Ascending aorta (tissue), 2 donors: ENCODE measurements around the gene TTLL11. TPM values are rescaled to one million over a fixed set of nuclear protein-coding genes. Genes with fewer than 3 reads are reported as not detected.

Experiments
- DNase-seq, 2 donors: peaks; one replicate each; pipeline ENCODE4 v3.0.0-alpha.2; 2019; ENCODE audit warnings: low spot score in 2 of 2
- H3K27ac ChIP-seq, 2 donors: fragments of 200-600 bp; sonication (generic); one replicate each; pipeline ENCODE4 v1.5.1; 2016 to 2017; ENCODE audit warnings: mild to moderate bottlenecking in 1 of 2
- H3K27me3 ChIP-seq: fragments of 200-600 bp; sonication (generic); one replicate; pipeline ENCODE4 v1.5.1; 2017
- H3K36me3 ChIP-seq, 2 donors: fragments of 200-600 bp; sonication (generic); one replicate each; pipeline ENCODE4 v1.5.1; 2016
- H3K4me1 ChIP-seq, 2 donors: fragments of 200-600 bp; sonication (generic); one replicate each; pipeline ENCODE4 v1.5.1; 2016 to 2017; ENCODE audit warnings: mild to moderate bottlenecking in 1 of 2
- H3K4me3 ChIP-seq, 2 donors: fragments of 200-600 bp; sonication (generic); one replicate each; pipeline ENCODE4 v1.5.1; 2016 to 2017; ENCODE audit warnings: mild to moderate bottlenecking in 1 of 2
- H3K9me3 ChIP-seq, 2 donors: fragments of 200-600 bp; sonication (generic); one replicate each; pipeline ENCODE4 v1.5.1; 2016
- intact Hi-C: fragments of 100-400 bp; cut with DNase I; formaldehyde crosslinking; loops from one replicate; pipeline ENCODE4 v1.15.1; 2023
- total RNA-seq: library from RNA; depleted of rRNA; stranded (reverse); fragments of >200 nt; gene quantifications from one replicate; pipeline ENCODE4 v1.1.0, GENCODE V29; 2016
- TF ChIP-seq, protein P1 (sequence below), 3 experiments: fragments of 200-600 bp in 2 of 3; fragments of 450-650 bp in 1 of 3; sonication (generic) in 2 of 3; IDR thresholded peaks; one replicate each; pipeline ENCODE4 v1.5.1; 2016 to 2019; ENCODE audit warnings: antibody characterized with exemption in 3 of 3, mild to moderate bottlenecking in 1 of 3, moderate library complexity in 1 of 3

TTLL11 gene
- total RNA-seq, 1 donor from 2014 or later, result 18.5 TPM

DNA sequence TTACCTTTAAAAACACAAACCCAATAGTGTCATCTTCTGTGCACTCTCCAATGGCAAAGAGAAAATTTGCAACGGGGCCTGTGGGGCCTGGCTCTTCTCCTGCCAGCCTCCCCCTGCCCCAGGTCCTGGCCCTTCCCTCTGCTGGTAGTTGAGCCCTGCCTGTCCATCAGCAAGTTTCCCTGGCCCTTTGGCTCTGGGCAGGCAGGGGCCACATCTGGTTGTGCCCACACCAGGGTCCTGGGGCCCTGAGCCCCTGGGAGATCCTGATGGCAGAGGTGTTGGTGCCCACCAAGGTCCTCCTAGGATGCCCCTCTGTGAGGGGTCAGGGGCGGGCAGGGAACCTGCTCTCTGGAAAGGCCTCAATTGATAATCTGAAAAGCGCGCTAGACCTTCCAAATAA, 284.3 kb downstream of the TTLL11 start:
- peaks cover 0 to 7% of the 10 kb centered on the region in 2 donors for H3K9me3 ChIP-seq
- intact Hi-C loops, result loop anchor here (2.0 kb wide), 1 partner anchor 122 kb away; no protein-coding TSS in a partner anchor
- no peak for DNase-seq
- TF ChIP-seq, protein P1, sequence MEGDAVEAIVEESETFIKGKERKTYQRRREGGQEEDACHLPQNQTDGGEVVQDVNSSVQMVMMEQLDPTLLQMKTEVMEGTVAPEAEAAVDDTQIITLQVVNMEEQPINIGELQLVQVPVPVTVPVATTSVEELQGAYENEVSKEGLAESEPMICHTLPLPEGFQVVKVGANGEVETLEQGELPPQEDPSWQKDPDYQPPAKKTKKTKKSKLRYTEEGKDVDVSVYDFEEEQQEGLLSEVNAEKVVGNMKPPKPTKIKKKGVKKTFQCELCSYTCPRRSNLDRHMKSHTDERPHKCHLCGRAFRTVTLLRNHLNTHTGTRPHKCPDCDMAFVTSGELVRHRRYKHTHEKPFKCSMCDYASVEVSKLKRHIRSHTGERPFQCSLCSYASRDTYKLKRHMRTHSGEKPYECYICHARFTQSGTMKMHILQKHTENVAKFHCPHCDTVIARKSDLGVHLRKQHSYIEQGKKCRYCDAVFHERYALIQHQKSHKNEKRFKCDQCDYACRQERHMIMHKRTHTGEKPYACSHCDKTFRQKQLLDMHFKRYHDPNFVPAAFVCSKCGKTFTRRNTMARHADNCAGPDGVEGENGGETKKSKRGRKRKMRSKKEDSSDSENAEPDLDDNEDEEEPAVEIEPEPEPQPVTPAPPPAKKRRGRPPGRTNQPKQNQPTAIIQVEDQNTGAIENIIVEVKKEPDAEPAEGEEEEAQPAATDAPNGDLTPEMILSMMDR (IDR thresholded peaks at IDR 0.05), result no peak
- no peak overlapping the region for H3K27ac ChIP-seq
- no peaks in the 10 kb centered on the region for H3K36me3 ChIP-seq
- H3K4me1 ChIP-seq, result no peaks in the 10 kb centered on the region
- H3K4me3 ChIP-seq, result no peak overlapping the region
- no peaks in the 10 kb centered on the region for H3K27me3 ChIP-seq

GRCh38 chr9:121807823-121808278, 285.3 kb downstream of the TTLL11 start:
- no peak for DNase-seq
- no peak overlapping the region for H3K27ac ChIP-seq
- no peaks in the 10 kb centered on the region for H3K4me1 ChIP-seq
- no peak overlapping the region for H3K4me3 ChIP-seq
- intact Hi-C loops, result loop anchor here (2.0 kb wide), 1 partner anchor 121 kb away; no protein-coding TSS in a partner anchor
- no peaks in the 10 kb centered on the region for H3K36me3 ChIP-seq
- no peaks in the 10 kb centered on the region for H3K27me3 ChIP-seq
- H3K9me3 ChIP-seq, result peaks cover 0 to 7% of the 10 kb centered on the region in 2 donors
- TF ChIP-seq, protein P1 (IDR thresholded peaks at IDR 0.05), result peak in 1 of 3 experiments; percentile 21

DNA sequence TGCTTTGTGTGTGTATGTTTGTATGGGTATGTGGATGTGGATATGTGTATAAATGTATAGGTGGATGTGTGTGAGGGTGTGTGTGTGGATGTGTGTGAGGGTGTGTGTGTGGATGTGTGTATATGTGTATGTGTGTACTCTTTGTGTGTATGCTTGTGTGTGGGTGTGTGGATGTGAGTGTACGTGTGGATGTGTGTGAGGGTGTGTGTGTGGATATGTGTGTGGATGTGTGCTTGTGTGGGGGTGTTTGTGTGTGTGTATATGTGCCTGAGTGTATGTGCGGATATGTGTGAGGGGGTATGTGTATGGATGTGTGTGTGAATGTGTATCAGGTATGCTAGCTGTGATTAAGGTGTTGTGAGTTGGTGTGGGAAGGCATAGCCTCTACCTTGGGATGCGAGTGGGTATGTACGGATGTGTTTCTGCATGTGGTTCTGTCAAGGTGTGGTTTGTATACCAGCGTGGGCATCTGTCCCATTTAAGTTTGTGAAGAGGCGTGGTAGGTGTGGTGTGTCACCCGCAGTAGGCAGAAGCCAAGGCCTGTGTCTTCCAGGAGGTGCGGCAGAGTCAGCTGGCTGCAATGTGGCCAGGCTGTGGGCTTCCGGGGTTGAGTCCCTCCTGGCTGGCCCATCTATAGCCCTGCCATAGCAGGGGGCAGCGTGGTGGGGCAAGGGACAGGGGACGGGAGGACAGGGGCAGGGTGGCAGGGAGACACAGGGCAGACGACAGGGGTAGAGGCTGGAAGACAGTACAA, 285.9 kb downstream of the TTLL11 start:
- H3K27ac ChIP-seq, result no peak overlapping the region
- no peak for DNase-seq
- no peaks in the 10 kb centered on the region for H3K4me1 ChIP-seq
- intact Hi-C loops, result no loop called here
- TF ChIP-seq, protein P1 (IDR thresholded peaks at IDR 0.05), result no peak
- peaks cover 0 to 7% of the 10 kb centered on the region in 2 donors for H3K9me3 ChIP-seq
- H3K27me3 ChIP-seq, result no peaks in the 10 kb centered on the region
- H3K4me3 ChIP-seq, result no peak overlapping the region
- no peaks in the 10 kb centered on the region for H3K36me3 ChIP-seq

- Histone ChIP-seq H3K27ac (no peak overlapping the region), H3K9me3 (peaks cover 0 to 7% of the 10 kb centered on the region in 2 donors), H3K36me3 (no peaks in the 10 kb centered on the region), H3K4me1 (no peaks in the 10 kb centered on the region), H3K4me3 (no peak overlapping the region), H3K27me3 (no peaks in the 10 kb centered on the region)
- TF ChIP-seq, protein P1 (IDR thresholded peaks at IDR 0.05), result no peak
- intact Hi-C loops, result no loop called here
- no peak for DNase-seq
Observed at GRCh38 chr9:121802753-121803152, 290.4 kb downstream of the TTLL11 start.

- no peak for DNase-seq
- Histone ChIP-seq H3K27ac (no peak overlapping the region), H3K4me3 (no peak overlapping the region), H3K27me3 (no peaks in the 10 kb centered on the region), H3K36me3 (no peaks in the 10 kb centered on the region), H3K4me1 (no peaks in the 10 kb centered on the region), H3K9me3 (peaks cover 0 to 7% of the 10 kb centered on the region in 2 donors)
- TF ChIP-seq, protein P1 (IDR thresholded peaks at IDR 0.05), result no peak
- intact Hi-C loops, result no loop called here
Observed at GRCh38 chr9:121801579-121801978, 291.5 kb downstream of the TTLL11 start.
